ENCODE measurements around the gene PEF1.
A peak's percentile ranks its signal among the peaks of the same experiment; 100 is the strongest.

PEF1 gene

GRCh38 chr1:31639543-31639942, 5.1 kb downstream of the PEF1 start:
- FAIRE-seq (no peak), DNase-seq (ENCODE audit: extremely low spot score, insufficient read length, low read depth) (no peak)

GRCh38 chr1:31637915-31638673, 6.6 kb downstream of the PEF1 start:
- no peak for DNase-seq (ENCODE audit: extremely low spot score, insufficient read length, low read depth)
- FAIRE-seq: no peak

GRCh38 chr1:31633117-31633516, 11.6 kb downstream of the PEF1 start:
- no peak for FAIRE-seq
- DNase-seq (ENCODE audit: extremely low spot score, insufficient read length, low read depth): no peak

- no peak for DNase-seq (ENCODE audit: extremely low spot score, insufficient read length, low read depth)
- peak; percentile 69 for FAIRE-seq
Measured at GRCh38 chr1:31632649-31633048, 12.0 kb downstream of the PEF1 start.

GRCh38 chr1:31628931-31629556, 15.6 kb downstream of the PEF1 start:
- DNase-seq (ENCODE audit: extremely low spot score, insufficient read length, low read depth) (no peak), FAIRE-seq (no peak)

- no peak for DNase-seq (ENCODE audit: extremely low spot score, insufficient read length, low read depth)
- FAIRE-seq: no peak
Measured at GRCh38 chr1:31627930-31628559, 16.6 kb downstream of the PEF1 start.

- no peak for FAIRE-seq
- DNase-seq (ENCODE audit: extremely low spot score, insufficient read length, low read depth): no peak
Measured at GRCh38 chr1:31627301-31627929, 17.3 kb downstream of the PEF1 start.

GRCh38 chr1:31626223-31627207, 18.2 kb downstream of the PEF1 start:
- DNase-seq (ENCODE audit: extremely low spot score, insufficient read length, low read depth) (no peak), FAIRE-seq (no peak)

- DNase-seq (ENCODE audit: extremely low spot score, insufficient read length, low read depth) (no peak), FAIRE-seq (no peak)
Measured at GRCh38 chr1:31625561-31626222, 19.0 kb downstream of the PEF1 start.

- FAIRE-seq: no peak
- DNase-seq (ENCODE audit: extremely low spot score, insufficient read length, low read depth): no peak
Measured at GRCh38 chr1:31624731-31625514, 19.8 kb downstream of the PEF1 start.

GRCh38 chr1:31624309-31624708, 20.4 kb downstream of the PEF1 start:
- DNase-seq (ENCODE audit: extremely low spot score, insufficient read length, low read depth): no peak

GRCh38 chr1:31623365-31623764, 21.3 kb downstream of the PEF1 start:
- DNase-seq (ENCODE audit: extremely low spot score, insufficient read length, low read depth) (no peak), FAIRE-seq (no peak)

More at GRCh38 chr1:31624309-31624708, 20.4 kb downstream of the PEF1 start:
- FAIRE-seq: no peak

GRCh38 chr1:31621847-31622730, 22.6 kb downstream of the PEF1 start:
- DNase-seq (ENCODE audit: extremely low spot score, insufficient read length, low read depth) (no peak), FAIRE-seq (no peak)

- no peak for FAIRE-seq
Measured at GRCh38 chr1:31621498-31621820, 23.2 kb downstream of the PEF1 start.

GRCh38 chr1:31620631-31621497, 23.8 kb downstream of the PEF1 start:
- DNase-seq (ENCODE audit: extremely low spot score, insufficient read length, low read depth) (no peak), FAIRE-seq (no peak)

More at GRCh38 chr1:31621498-31621820, 23.2 kb downstream of the PEF1 start:
- no peak for DNase-seq (ENCODE audit: extremely low spot score, insufficient read length, low read depth)

All from GM18507 (cell line).